ENCODE data around the gene PGAP2. TPM values are rescaled to one million over a fixed set of nuclear protein-coding genes. Genes with fewer than 3 reads are reported as not detected.
"Not testable (repeated sequence)": the region's sequence is repeated elsewhere in the genome, so short reads cannot be mapped to it uniquely, and the experiment has no call there.

PGAP2 gene
- total RNA-seq, 1 donor: 15.2 TPM

- no peak overlapping the region for H3K4me3 ChIP-seq (ENCODE audit: low read depth, low read length)
- DNase-seq (ENCODE audit: low read depth): no peak
- no peak for TF ChIP-seq CTCF (IDR thresholded peaks at IDR 0.05; ENCODE audit: insufficient read depth, low read length)
Measured at GRCh38 chr11:3782963-3783362, 25.4 kb upstream of the PGAP2 start.

- no peak for DNase-seq (ENCODE audit: low read depth)
- no peak overlapping the region for H3K4me3 ChIP-seq (ENCODE audit: low read depth, low read length)
- no peak for TF ChIP-seq CTCF (IDR thresholded peaks at IDR 0.05; ENCODE audit: insufficient read depth, low read length)
Measured at GRCh38 chr11:3783611-3784010, 24.7 kb upstream of the PGAP2 start.

GRCh38 chr11:3786781-3787428 is 21.5 kb upstream of the PGAP2 start:
- no peak overlapping the region for H3K4me3 ChIP-seq (ENCODE audit: low read depth, low read length)
- no peak for TF ChIP-seq CTCF (IDR thresholded peaks at IDR 0.05; ENCODE audit: insufficient read depth, low read length)
- DNase-seq (ENCODE audit: low read depth): peak; percentile 13

- DNase-seq (ENCODE audit: low read depth); H3K4me3 ChIP-seq (ENCODE audit: low read depth, low read length): not testable (repeated sequence)
Measured at GRCh38 chr11:3794387-3794786, 14.0 kb upstream of the PGAP2 start.

GRCh38 chr11:3795131-3796001 is 13.0 kb upstream of the PGAP2 start:
- no peak for DNase-seq (ENCODE audit: low read depth)
- no peak for TF ChIP-seq CTCF (IDR thresholded peaks at IDR 0.05; ENCODE audit: insufficient read depth, low read length)
- H3K4me3 ChIP-seq (ENCODE audit: low read depth, low read length): peak overlapping the region; percentile 99

- peak overlapping the region; percentile 99 for H3K4me3 ChIP-seq (ENCODE audit: low read depth, low read length)
- DNase-seq (ENCODE audit: low read depth): no peak
- TF ChIP-seq CTCF (IDR thresholded peaks at IDR 0.05; ENCODE audit: insufficient read depth, low read length): no peak
Measured at GRCh38 chr11:3796002-3796311, 12.4 kb upstream of the PGAP2 start.

- H3K4me3 ChIP-seq (ENCODE audit: low read depth, low read length): peak overlapping the region; percentile 99
- TF ChIP-seq CTCF (IDR thresholded peaks at IDR 0.05; ENCODE audit: insufficient read depth, low read length): no peak
- DNase-seq (ENCODE audit: low read depth): peak; percentile 15
Measured at GRCh38 chr11:3796346-3796745, 12.0 kb upstream of the PGAP2 start.
